Trophoblast cell (in vitro differentiated cells and primary cell): ENCODE data around the gene PELI1.

Experiments
- DNase-seq, 2 donors: peaks; one replicate each; pipeline ENCODE4 v3.0.0-alpha.2; 2016
- H2AFZ ChIP-seq: 2 replicates; pipeline ENCODE4 v1.6.1; 2013; ENCODE audit warnings: low read length, moderate library complexity, mild to moderate bottlenecking; ENCODE audit not compliant: insufficient read depth, poor library complexity
- H2AK5ac ChIP-seq: 2 replicates; pipeline ENCODE4 v1.6.1; 2013; ENCODE audit warnings: mild to moderate bottlenecking, low read length
- H2BK120ac ChIP-seq: 2 replicates; pipeline ENCODE4 v1.6.1; 2013; ENCODE audit warnings: low read length, mild to moderate bottlenecking, moderate library complexity; ENCODE audit not compliant: insufficient read depth, poor library complexity
- H2BK12ac ChIP-seq: 2 replicates; pipeline ENCODE4 v1.6.1; 2013; ENCODE audit warnings: mild to moderate bottlenecking, low read length, moderate library complexity
- H2BK5ac ChIP-seq: 2 replicates; pipeline ENCODE4 v1.6.1; 2013; ENCODE audit warnings: low read length, low read depth, moderate library complexity, mild to moderate bottlenecking; ENCODE audit not compliant: poor library complexity
- H3K14ac ChIP-seq: 2 replicates; pipeline ENCODE4 v1.6.1; 2013; ENCODE audit warnings: mild to moderate bottlenecking, low read length
- H3K18ac ChIP-seq: 2 replicates; pipeline ENCODE4 v1.6.1; 2013; ENCODE audit warnings: mild to moderate bottlenecking, low read length
- H3K23ac ChIP-seq: 2 replicates; pipeline ENCODE4 v1.6.1; 2013; ENCODE audit warnings: low read length
- H3K27ac ChIP-seq: 2 replicates; pipeline ENCODE4 v1.5.1; 2013; ENCODE audit warnings: low read depth, mild to moderate bottlenecking, inconsistent platforms, low read length, moderate library complexity
- H3K27me3 ChIP-seq: 2 replicates; pipeline ENCODE4 v1.6.1; 2013; ENCODE audit warnings: inconsistent platforms, mild to moderate bottlenecking, low read length, moderate library complexity; ENCODE audit not compliant: insufficient read depth
- H3K36me3 ChIP-seq, 2 experiments: 1 replicate in 1 of 2; 2 replicates in 1 of 2; pipeline ENCODE4 v1.6.1; 2013; ENCODE audit warnings: low read length in 2 of 2, mild to moderate bottlenecking in 2 of 2, moderate library complexity in 1 of 2; ENCODE audit not compliant: insufficient read depth in 2 of 2, control insufficient read depth in 1 of 2
- H3K4ac ChIP-seq: 2 replicates; pipeline ENCODE4 v1.6.1; 2013; ENCODE audit warnings: low read depth, mild to moderate bottlenecking, low read length, moderate library complexity
- H3K4me1 ChIP-seq, 2 experiments: 1 replicate in 1 of 2; 2 replicates in 1 of 2; pipeline ENCODE4 v1.6.1; 2013; ENCODE audit warnings: low read length in 2 of 2, mild to moderate bottlenecking in 2 of 2, moderate library complexity in 1 of 2; ENCODE audit not compliant: insufficient read depth in 2 of 2, control insufficient read depth in 1 of 2
- H3K4me2 ChIP-seq: 2 replicates; pipeline ENCODE4 v1.6.1; 2013; ENCODE audit warnings: inconsistent platforms, mild to moderate bottlenecking, low read length, moderate library complexity
- H3K4me3 ChIP-seq: 2 replicates; pipeline ENCODE4 v1.5.1; 2013; ENCODE audit warnings: mild to moderate bottlenecking, low read depth, low read length, inconsistent platforms
- H3K79me1 ChIP-seq: one replicate; pipeline ENCODE4 v1.6.1; 2013; ENCODE audit warnings: low read length
- H3K79me2 ChIP-seq: 2 replicates; pipeline ENCODE4 v1.6.1; 2013; ENCODE audit warnings: low read length, mild to moderate bottlenecking; ENCODE audit not compliant: control insufficient read depth, insufficient read depth, poor library complexity
- H3K9ac ChIP-seq: 2 replicates; pipeline ENCODE4 v1.6.1; 2013; ENCODE audit warnings: mild to moderate bottlenecking, low read length
- H3K9me3 ChIP-seq: 2 replicates; pipeline ENCODE4 v1.6.1; 2013; ENCODE audit warnings: low read depth, mild to moderate bottlenecking, control low read depth, inconsistent platforms, low read length; ENCODE audit not compliant: insufficient read depth
- H4K12ac ChIP-seq: 2 replicates; pipeline ENCODE4 v1.6.1; 2013; ENCODE audit warnings: low read depth, mild to moderate bottlenecking, low read length, moderate library complexity
- H4K8ac ChIP-seq: 2 replicates; pipeline ENCODE4 v1.6.1; 2013; ENCODE audit warnings: low read depth, mild to moderate bottlenecking, low read length, moderate library complexity
- H4K91ac ChIP-seq: one replicate; pipeline ENCODE4 v1.6.1; 2013; ENCODE audit warnings: low read depth, mild to moderate bottlenecking, low read length, moderate library complexity
- WGBS: extraction: QIAGEN DNeasy Blood & Tissue Kit; methylation state at CpG from one replicate; pipeline ENCODE4 v1.1.7; 2013; ENCODE audit warnings: missing lambda C conversion rate; ENCODE audit not compliant: insufficient read length, insufficient coverage; ENCODE audit errors: extremely low coverage; 5-methylcytosine and 5-hydroxymethylcytosine counted together

PELI1 gene

GRCh38 chr2:64090264-64090663, 54.0 kb downstream of the PELI1 start:
- no peak overlapping the region for H3K14ac ChIP-seq

GRCh38 chr2:64086347-64087082, 57.7 kb downstream of the PELI1 start:
- no peak overlapping the region for H3K18ac ChIP-seq
- H2AFZ ChIP-seq, result no peak overlapping the region
- H2BK5ac ChIP-seq, result no peak overlapping the region
- H3K4me3 ChIP-seq, result no peak overlapping the region
- H3K36me3 ChIP-seq, result peaks cover 4 to 5% of the 10 kb centered on the region in 2 experiments
- no peaks in the 10 kb centered on the region for H3K79me1 ChIP-seq
- H3K79me2 ChIP-seq, result no peaks in the 10 kb centered on the region
- H2BK12ac ChIP-seq, result no peak overlapping the region
- H3K27ac ChIP-seq, result no peak overlapping the region
- H3K4me2 ChIP-seq, result no peak overlapping the region
- H3K4me1 ChIP-seq, result no peaks in the 10 kb centered on the region
- H3K9me3 ChIP-seq, result no peaks in the 10 kb centered on the region
- H4K12ac ChIP-seq, result no peak overlapping the region
- H2AK5ac ChIP-seq, result no peak overlapping the region
- no peaks in the 10 kb centered on the region for H3K27me3 ChIP-seq
- H3K4ac ChIP-seq, result no peak overlapping the region
- H3K9ac ChIP-seq, result no peak overlapping the region
- no peak overlapping the region for H2BK120ac ChIP-seq
- no peak overlapping the region for H3K14ac ChIP-seq
- no CpG with 5 or more reads among the region's 6 CpGs for WGBS
- no peak overlapping the region for H3K23ac ChIP-seq
- no peak for DNase-seq
- no peak overlapping the region for H4K8ac ChIP-seq
- no peak overlapping the region for H4K91ac ChIP-seq

More at GRCh38 chr2:64090264-64090663, 54.0 kb downstream of the PELI1 start:
- WGBS, result no CpG with 5 or more reads among the region's 2 CpGs
- no peak overlapping the region for H2BK120ac ChIP-seq
- no peak overlapping the region for H4K8ac ChIP-seq
- no peak overlapping the region for H3K27ac ChIP-seq
- H2BK5ac ChIP-seq, result no peak overlapping the region
- H3K27me3 ChIP-seq, result no peaks in the 10 kb centered on the region
- H3K9ac ChIP-seq, result no peak overlapping the region
- DNase-seq, result no peak
- no peak overlapping the region for H4K91ac ChIP-seq
- H3K79me2 ChIP-seq, result no peaks in the 10 kb centered on the region
- no peaks in the 10 kb centered on the region for H3K9me3 ChIP-seq
- H3K4me2 ChIP-seq, result no peak overlapping the region
- H3K36me3 ChIP-seq, result peaks cover 6 to 12% of the 10 kb centered on the region in 2 experiments
- no peak overlapping the region for H2AFZ ChIP-seq
- H3K4me3 ChIP-seq, result no peak overlapping the region
- H2AK5ac ChIP-seq, result no peak overlapping the region
- no peak overlapping the region for H3K4ac ChIP-seq
- H3K4me1 ChIP-seq, result no peaks in the 10 kb centered on the region
- no peak overlapping the region for H2BK12ac ChIP-seq
- no peaks in the 10 kb centered on the region for H3K79me1 ChIP-seq
- no peak overlapping the region for H4K12ac ChIP-seq
- H3K23ac ChIP-seq, result no peak overlapping the region
- H3K18ac ChIP-seq, result no peak overlapping the region

GRCh38 chr2:64085936-64086335, 58.3 kb downstream of the PELI1 start:
- no peak overlapping the region for H3K4ac ChIP-seq
- H3K9me3 ChIP-seq, result no peaks in the 10 kb centered on the region
- H2BK5ac ChIP-seq, result no peak overlapping the region
- no peaks in the 10 kb centered on the region for H3K4me1 ChIP-seq
- no peak overlapping the region for H3K4me2 ChIP-seq
- no peaks in the 10 kb centered on the region for H3K27me3 ChIP-seq
- H2AFZ ChIP-seq, result no peak overlapping the region
- H3K27ac ChIP-seq, result no peak overlapping the region
- H3K9ac ChIP-seq, result no peak overlapping the region
- H4K91ac ChIP-seq, result no peak overlapping the region
- no peaks in the 10 kb centered on the region for H3K79me1 ChIP-seq
- no peaks in the 10 kb centered on the region for H3K79me2 ChIP-seq
- no peak overlapping the region for H2BK120ac ChIP-seq
- WGBS, result no CpG with 5 or more reads among the region's 2 CpGs
- H3K18ac ChIP-seq, result no peak overlapping the region
- H3K23ac ChIP-seq, result no peak overlapping the region
- H2AK5ac ChIP-seq, result no peak overlapping the region
- no peak overlapping the region for H3K14ac ChIP-seq
- no peak overlapping the region for H3K4me3 ChIP-seq
- no peak overlapping the region for H2BK12ac ChIP-seq
- H3K36me3 ChIP-seq, result no peaks in the 10 kb centered on the region
- H4K12ac ChIP-seq, result no peak overlapping the region
- no peak overlapping the region for H4K8ac ChIP-seq
- DNase-seq, result no peak

GRCh38 chr2:64081046-64081445, 63.2 kb downstream of the PELI1 start:
- no peak overlapping the region for H3K4ac ChIP-seq
- no peak overlapping the region for H3K27ac ChIP-seq
- no peaks in the 10 kb centered on the region for H3K27me3 ChIP-seq
- no peak overlapping the region for H4K8ac ChIP-seq
- no peaks in the 10 kb centered on the region for H3K4me1 ChIP-seq
- no peak overlapping the region for H3K23ac ChIP-seq
- no peak overlapping the region for H2BK120ac ChIP-seq
- H4K12ac ChIP-seq, result no peak overlapping the region
- H3K9me3 ChIP-seq, result no peaks in the 10 kb centered on the region
- no peak overlapping the region for H2AFZ ChIP-seq
- H2AK5ac ChIP-seq, result no peak overlapping the region
- H3K14ac ChIP-seq, result no peak overlapping the region
- H3K4me2 ChIP-seq, result no peak overlapping the region
- H3K9ac ChIP-seq, result no peak overlapping the region
- DNase-seq, result no peak
- no peaks in the 10 kb centered on the region for H3K79me1 ChIP-seq
- H3K4me3 ChIP-seq, result no peak overlapping the region
- H2BK5ac ChIP-seq, result no peak overlapping the region
- no peaks in the 10 kb centered on the region for H3K36me3 ChIP-seq
- H3K18ac ChIP-seq, result no peak overlapping the region
- no peak overlapping the region for H2BK12ac ChIP-seq
- WGBS, result no CpG with 5 or more reads among the region's 8 CpGs
- no peak overlapping the region for H4K91ac ChIP-seq
- no peaks in the 10 kb centered on the region for H3K79me2 ChIP-seq
